Stimulated activated effector memory CD8-positive, alpha-beta T cell treated with anti-CD3 and anti-CD28 coated beads, Interleukin-12 subunit alpha, Interleukin-12 subunit beta, amount 100 ng/mL, for 72 hours (primary cell): Measurements from ENCODE around the gene DHRS7.
"Not testable (repeated sequence)": the region's sequence is repeated elsewhere in the genome, so short reads cannot be mapped to it uniquely, and the experiment has no call there.

Experiments
- ATAC-seq: fragments of 150-1000 bp; cut with Tn5 transposase; 2 replicates; pipeline ENCODE4 v1.10.0; 2021
- DNase-seq, 2 donors: peaks; one replicate each; pipeline ENCODE4 v3.0.0; 2021 to 2022; ENCODE audit warnings: low spot score in 2 of 2
- H3K27ac Mint-ChIP-seq: one replicate; pipeline ENCODE4 v1.8.0; 2022; ENCODE audit warnings: mild to moderate bottlenecking, mixed read lengths
- H3K36me3 Mint-ChIP-seq: one replicate; pipeline ENCODE4 v1.8.0; 2022; ENCODE audit warnings: mild to moderate bottlenecking, mixed read lengths
- H3K4me1 Mint-ChIP-seq: one replicate; pipeline ENCODE4 v1.8.0; 2022; ENCODE audit warnings: mixed read lengths
- H3K4me3 Mint-ChIP-seq: one replicate; pipeline ENCODE4 v1.8.0; 2022; ENCODE audit warnings: mild to moderate bottlenecking, mixed read lengths
- H3K9me3 Mint-ChIP-seq: one replicate; pipeline ENCODE4 v1.8.0; 2022; ENCODE audit warnings: mixed read lengths

The DHRS7 gene

GRCh38 chr14:60114881-60115280 is 50.3 kb downstream of the DHRS7 start:
- Mint-ChIP-seq H3K4me3 (no peak overlapping the region), H3K36me3 (peaks cover 48% of the 10 kb centered on the region), H3K27ac (no peak overlapping the region), H3K4me1 (no peaks in the 10 kb centered on the region), H3K9me3 (no peaks in the 10 kb centered on the region)
- no peak for ATAC-seq
- no peak for DNase-seq

DNA sequence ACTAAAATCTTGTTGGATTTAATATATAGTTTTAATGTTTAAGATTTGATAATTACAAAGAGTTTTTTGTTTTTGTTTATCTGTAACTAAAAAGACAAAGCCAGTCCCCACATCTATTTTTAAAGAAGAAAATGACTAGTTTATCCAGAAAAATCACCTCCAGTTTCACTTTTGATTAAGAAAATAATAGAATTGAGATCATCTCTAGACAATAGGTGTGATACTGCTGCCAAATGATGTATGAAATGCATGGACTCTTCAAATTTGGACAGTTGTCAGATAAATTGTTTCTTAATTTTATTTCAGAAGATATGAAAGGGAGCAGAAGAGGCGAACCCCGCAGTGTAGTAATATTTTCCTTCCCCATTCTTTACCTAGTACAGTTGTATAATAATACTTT is 53.5 kb downstream of the DHRS7 start:
- no peak overlapping the region for H3K27ac Mint-ChIP-seq
- H3K36me3 Mint-ChIP-seq: peaks cover 39% of the 10 kb centered on the region
- no peak overlapping the region for H3K4me3 Mint-ChIP-seq
- no peaks in the 10 kb centered on the region for H3K9me3 Mint-ChIP-seq
- DNase-seq (no peak), ATAC-seq (no peak)
- H3K4me1 Mint-ChIP-seq: no peaks in the 10 kb centered on the region

DNA sequence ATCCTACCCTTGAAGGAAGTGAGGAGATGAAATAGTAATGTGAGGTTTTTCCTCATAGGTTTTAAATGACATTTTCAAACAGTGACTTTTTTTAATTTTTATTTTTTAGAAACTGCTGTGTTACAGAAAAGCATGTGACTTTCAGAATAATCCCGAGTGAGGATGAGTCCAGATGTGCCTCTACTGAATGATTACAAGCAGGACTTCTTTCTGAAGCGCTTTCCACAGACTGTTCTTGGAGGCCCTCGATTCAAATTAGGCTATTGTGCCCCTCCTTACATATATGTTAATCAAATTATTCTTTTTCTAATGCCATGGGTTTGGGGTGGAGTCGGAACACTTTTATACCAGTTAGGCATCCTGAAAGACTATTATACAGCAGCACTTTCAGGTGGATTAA is 57.7 kb downstream of the DHRS7 start:
- H3K9me3 Mint-ChIP-seq: no peaks in the 10 kb centered on the region
- H3K27ac Mint-ChIP-seq: peak overlapping the region; percentile 48
- peaks cover 23% of the 10 kb centered on the region for H3K36me3 Mint-ChIP-seq

GRCh38 chr14:60106339-60106738 is 58.9 kb downstream of the DHRS7 start:
- ATAC-seq: no peak
- Mint-ChIP-seq H3K4me1 (peaks cover 12% of the 10 kb centered on the region), H3K9me3 (no peaks in the 10 kb centered on the region), H3K27ac (no peak overlapping the region), H3K36me3 (peaks cover 23% of the 10 kb centered on the region), H3K4me3 (no peak overlapping the region)
- no peak for DNase-seq

More for the DNA sequence above, 57.7 kb downstream of the DHRS7 start:
- peaks cover 12% of the 10 kb centered on the region for H3K4me1 Mint-ChIP-seq
- H3K4me3 Mint-ChIP-seq: no peak overlapping the region
- ATAC-seq (no peak), DNase-seq (no peak)

DNA sequence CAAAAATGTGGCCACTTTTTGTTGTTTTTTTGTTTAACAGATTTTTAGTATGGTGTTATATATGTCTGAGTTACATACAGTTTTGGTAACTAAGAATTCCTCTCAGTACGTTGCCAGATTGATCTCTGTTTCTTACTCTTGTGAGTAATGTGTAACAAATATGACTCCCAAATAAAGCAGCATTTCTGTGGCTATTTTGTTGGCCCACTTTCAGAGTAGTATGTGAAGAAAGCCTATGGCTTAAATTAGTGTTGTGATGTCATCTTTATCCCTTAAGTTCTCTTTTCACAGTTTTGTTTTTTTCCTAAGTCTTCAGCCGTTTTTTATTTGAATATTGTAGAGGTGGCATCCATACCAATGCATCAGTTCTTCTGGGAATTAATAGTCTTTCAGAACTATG is 62.8 kb downstream of the DHRS7 start:
- Mint-ChIP-seq H3K4me3 (no peak overlapping the region), H3K4me1 (peaks cover 28% of the 10 kb centered on the region), H3K9me3 (no peaks in the 10 kb centered on the region), H3K36me3 (peaks cover 32% of the 10 kb centered on the region), H3K27ac (no peak overlapping the region)
- no peak for DNase-seq
- no peak for ATAC-seq

- H3K27ac Mint-ChIP-seq: no peak overlapping the region
- no peak overlapping the region for H3K4me3 Mint-ChIP-seq
- no peak for DNase-seq
- ATAC-seq: no peak
- H3K9me3 Mint-ChIP-seq: no peaks in the 10 kb centered on the region
- H3K36me3 Mint-ChIP-seq: peaks cover 29% of the 10 kb centered on the region
- peaks cover 28% of the 10 kb centered on the region for H3K4me1 Mint-ChIP-seq
These were observed 63.4 kb downstream of the DHRS7 start for GRCh38 chr14:60101786-60102185.

DNA sequence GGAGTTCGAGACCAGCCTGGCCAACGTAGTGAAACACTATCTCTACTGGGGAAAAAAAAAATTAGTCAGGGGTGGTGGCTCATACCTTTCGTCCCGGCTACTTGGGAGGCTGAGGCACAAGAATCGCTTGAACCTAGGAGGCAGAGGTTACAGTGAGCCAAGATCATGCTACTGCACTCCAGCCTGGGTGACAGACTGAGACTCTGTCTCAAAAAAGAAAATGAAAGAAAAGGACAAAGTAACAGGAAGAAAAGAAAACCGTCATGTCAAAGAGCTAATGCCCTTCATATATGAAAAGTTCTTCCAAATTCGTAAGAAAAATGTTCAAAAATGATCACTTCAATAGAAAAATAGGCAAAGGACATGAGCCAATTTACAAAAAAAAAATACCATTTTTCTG is 65.3 kb downstream of the DHRS7 start:
- Mint-ChIP-seq H3K4me1 (peaks cover 34% of the 10 kb centered on the region), H3K36me3 (peaks cover 25% of the 10 kb centered on the region)
- not testable (repeated sequence) for H3K9me3 Mint-ChIP-seq, H3K27ac Mint-ChIP-seq, ATAC-seq, H3K4me3 Mint-ChIP-seq, DNase-seq

DNA sequence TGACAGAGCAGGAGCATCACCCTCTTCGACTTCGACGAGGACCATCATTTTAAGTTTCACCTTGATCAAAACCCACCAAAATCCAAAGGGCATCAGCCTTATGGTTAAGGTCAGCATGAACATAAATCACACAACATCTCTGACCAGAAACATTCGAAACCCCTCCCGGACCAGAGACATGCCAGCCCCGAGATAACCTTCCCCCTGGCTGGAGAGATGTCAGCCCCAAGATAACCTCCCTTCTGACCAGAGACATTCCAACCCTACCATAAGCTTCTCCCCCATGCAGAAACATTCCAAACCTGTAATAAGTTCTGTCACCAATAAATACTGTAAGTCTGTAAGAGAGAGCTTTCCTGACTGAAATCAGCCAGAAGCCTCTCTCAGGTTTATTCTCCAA is 67.2 kb downstream of the DHRS7 start:
- H3K9me3 Mint-ChIP-seq: no peaks in the 10 kb centered on the region
- no peak overlapping the region for H3K4me3 Mint-ChIP-seq
- H3K27ac Mint-ChIP-seq: no peak overlapping the region
- no peak for ATAC-seq
- DNase-seq: no peak
- peaks cover 24% of the 10 kb centered on the region for H3K36me3 Mint-ChIP-seq
- peaks cover 45% of the 10 kb centered on the region for H3K4me1 Mint-ChIP-seq

DNA sequence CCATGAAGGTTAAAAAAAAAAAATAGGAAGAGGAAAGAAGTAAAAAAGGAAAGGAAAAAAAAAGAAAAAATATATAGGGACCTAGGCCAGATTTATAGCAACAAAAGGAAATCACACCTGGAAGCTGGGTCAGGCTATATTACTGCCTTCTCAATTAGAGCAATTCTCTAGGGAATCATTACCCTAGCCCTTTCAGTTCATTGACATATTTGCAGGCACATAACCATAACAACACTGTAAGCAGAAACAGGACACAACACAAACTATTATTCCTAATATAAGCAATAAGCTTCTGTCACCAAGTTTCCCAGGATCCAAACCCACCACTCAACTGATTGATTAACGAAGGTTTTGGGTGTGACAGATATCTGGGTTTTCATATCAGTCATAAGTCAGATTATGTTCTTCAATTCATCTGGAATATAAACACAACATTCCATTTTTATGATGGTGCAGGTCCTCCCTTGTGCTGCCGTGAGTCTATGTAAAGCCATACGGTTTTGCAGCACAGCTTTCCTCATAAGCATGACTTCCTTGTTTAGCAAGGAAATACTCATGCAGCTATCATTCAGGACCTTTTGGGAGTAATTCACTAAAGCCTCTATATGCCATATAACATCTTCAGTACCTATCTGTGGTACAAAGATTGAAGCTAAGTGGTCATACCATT is 69.3 kb downstream of the DHRS7 start:
- ATAC-seq: no peak
- Mint-ChIP-seq H3K9me3 (no peaks in the 10 kb centered on the region), H3K36me3 (peaks cover 32% of the 10 kb centered on the region), H3K27ac (no peak overlapping the region), H3K4me1 (peaks cover 46% of the 10 kb centered on the region), H3K4me3 (no peak overlapping the region)
- no peak for DNase-seq

GRCh38 chr14:60095231-60095630 is 70.0 kb downstream of the DHRS7 start:
- ATAC-seq (no peak), DNase-seq (no peak)
- H3K4me3 Mint-ChIP-seq: no peak overlapping the region
- H3K4me1 Mint-ChIP-seq: peaks cover 41% of the 10 kb centered on the region
- no peaks in the 10 kb centered on the region for H3K9me3 Mint-ChIP-seq
- H3K27ac Mint-ChIP-seq: no peak overlapping the region
- H3K36me3 Mint-ChIP-seq: peaks cover 26% of the 10 kb centered on the region

- H3K27ac Mint-ChIP-seq: peak overlapping the region; percentile 90
These were observed 70.8 kb downstream of the DHRS7 start for GRCh38 chr14:60094306-60094897.

More at GRCh38 chr14:60094306-60094897, 70.8 kb downstream of the DHRS7 start:
- DNase-seq: peak in 1 of 2 donors; percentile 56
- Mint-ChIP-seq H3K36me3 (peaks cover 26% of the 10 kb centered on the region), H3K4me3 (peak overlapping the region; percentile 84), H3K9me3 (no peaks in the 10 kb centered on the region), H3K4me1 (peaks cover 41% of the 10 kb centered on the region)
- ATAC-seq: peak; percentile 40
